ENCODE results near the gene SLC9A3. TPM values are rescaled to one million over a fixed set of nuclear protein-coding genes. Genes with fewer than 3 reads are reported as not detected.

SLC9A3 gene
- polyA plus RNA-seq, 1 of the 3 experiments (the other 2 are of a cell fraction): 1.9 TPM

DNA sequence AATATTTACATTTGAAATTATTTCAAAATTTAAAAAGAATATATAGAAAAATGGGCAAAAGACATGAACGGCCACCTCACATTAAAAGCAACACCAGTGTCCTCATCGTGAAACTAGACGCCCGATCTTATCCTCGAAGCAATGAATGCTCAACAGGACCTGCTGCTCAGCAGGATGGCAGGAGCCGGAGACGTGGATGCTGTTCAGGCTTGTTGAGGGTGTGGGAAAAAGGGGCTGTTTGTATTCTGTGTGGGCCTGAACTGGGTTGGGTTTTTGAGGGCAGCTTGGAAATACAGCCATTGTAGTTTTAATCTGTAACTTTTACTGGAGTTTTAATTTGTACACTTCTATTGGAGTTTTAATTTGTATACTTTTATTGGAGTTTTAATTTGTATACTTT is 60.9 kb downstream of the SLC9A3 start (continued):
- TF ChIP-seq RXRA (IDR thresholded peaks at IDR 0.05; ENCODE audit: borderline replicate concordance, low read depth): no peak
- TF ChIP-seq SMC3 (IDR thresholded peaks at IDR 0.05; ENCODE audit: low read depth, low read length): no peak
- TF ChIP-seq SIN3A (IDR thresholded peaks at IDR 0.05; ENCODE audit: borderline replicate concordance, low read depth, low read length): no peak
- TF ChIP-seq RFX5 (IDR thresholded peaks at IDR 0.05; ENCODE audit: low read length): no peak
- no peak for TF ChIP-seq GATA2 (CRISPR knock-in tag; IDR thresholded peaks at IDR 0.05)
- TF ChIP-seq, protein P1, sequence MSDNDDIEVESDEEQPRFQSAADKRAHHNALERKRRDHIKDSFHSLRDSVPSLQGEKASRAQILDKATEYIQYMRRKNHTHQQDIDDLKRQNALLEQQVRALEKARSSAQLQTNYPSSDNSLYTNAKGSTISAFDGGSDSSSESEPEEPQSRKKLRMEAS (IDR thresholded peaks at IDR 0.05; ENCODE audit: low read depth): no peak
- TF ChIP-seq, protein P2, sequence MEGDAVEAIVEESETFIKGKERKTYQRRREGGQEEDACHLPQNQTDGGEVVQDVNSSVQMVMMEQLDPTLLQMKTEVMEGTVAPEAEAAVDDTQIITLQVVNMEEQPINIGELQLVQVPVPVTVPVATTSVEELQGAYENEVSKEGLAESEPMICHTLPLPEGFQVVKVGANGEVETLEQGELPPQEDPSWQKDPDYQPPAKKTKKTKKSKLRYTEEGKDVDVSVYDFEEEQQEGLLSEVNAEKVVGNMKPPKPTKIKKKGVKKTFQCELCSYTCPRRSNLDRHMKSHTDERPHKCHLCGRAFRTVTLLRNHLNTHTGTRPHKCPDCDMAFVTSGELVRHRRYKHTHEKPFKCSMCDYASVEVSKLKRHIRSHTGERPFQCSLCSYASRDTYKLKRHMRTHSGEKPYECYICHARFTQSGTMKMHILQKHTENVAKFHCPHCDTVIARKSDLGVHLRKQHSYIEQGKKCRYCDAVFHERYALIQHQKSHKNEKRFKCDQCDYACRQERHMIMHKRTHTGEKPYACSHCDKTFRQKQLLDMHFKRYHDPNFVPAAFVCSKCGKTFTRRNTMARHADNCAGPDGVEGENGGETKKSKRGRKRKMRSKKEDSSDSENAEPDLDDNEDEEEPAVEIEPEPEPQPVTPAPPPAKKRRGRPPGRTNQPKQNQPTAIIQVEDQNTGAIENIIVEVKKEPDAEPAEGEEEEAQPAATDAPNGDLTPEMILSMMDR (IDR thresholded peaks at IDR 0.05): no peak
- no peak for TF ChIP-seq JUND (IDR thresholded peaks at IDR 0.05)

DNA sequence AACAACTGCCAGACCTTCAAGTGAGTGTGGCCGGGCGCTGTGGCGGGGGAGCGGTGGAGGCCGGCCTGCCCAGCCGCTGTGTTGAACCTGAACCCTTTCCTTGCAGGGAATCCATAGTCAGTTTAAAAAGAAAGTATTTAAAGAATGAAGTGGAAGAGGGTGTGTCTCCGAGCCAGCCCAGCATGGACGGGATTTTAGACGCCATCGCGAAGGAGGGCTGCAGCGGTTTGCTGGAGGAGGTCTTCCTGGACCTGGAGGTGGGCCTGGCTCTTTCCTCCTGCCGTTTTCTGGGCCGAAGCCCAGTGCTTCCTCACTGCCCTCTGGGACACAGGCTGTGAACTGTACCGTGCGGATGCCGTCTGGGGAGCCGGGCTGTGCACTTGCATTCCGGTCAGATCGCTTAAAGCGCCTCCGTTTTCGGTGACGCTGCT is 62.2 kb downstream of the SLC9A3 start:
- Histone ChIP-seq H3K4me2 (no peak overlapping the region), H4K20me1 (ENCODE audit: insufficient read depth) (0 out of 2 replicates have a peak, but pooled peaks cover 6% of the 10 kb centered on the region), H3K27me3 (ENCODE audit: insufficient read depth) (no peaks in the 10 kb centered on the region), H3K27ac (ENCODE audit: low read depth in 2 of 2, low read length in 1 of 2) (no peak overlapping the region), H3K4me3 (ENCODE audit: low read depth in 2 of 2, low read length in 1 of 2) (no peak overlapping the region), H3F3A (replicated peaks; ENCODE audit: insufficient read depth) (no peaks in the 10 kb centered on the region), H2AFZ (ENCODE audit: low read depth) (no peak overlapping the region), H3K79me2 (ENCODE audit: insufficient read depth) (peaks cover 8% of the 10 kb centered on the region; the same call in 1 of the 2 replicates), H3K9ac (no peak overlapping the region), H3K9me3 (no peaks in the 10 kb centered on the region), H3K4me1 (ENCODE audit: control insufficient read depth in 1 of 2, insufficient read depth in 2 of 2, low read depth in 1 of 2, low read length in 1 of 2) (no peaks in the 10 kb centered on the region), H3K36me3 (replicated peaks in 1 of 2; ENCODE audit: control insufficient read depth in 1 of 2, insufficient read depth in 2 of 2, low read length in 1 of 2) (peaks cover 29 to 80% of the 10 kb centered on the region in 2 experiments), H3K9me2 (no peaks in the 10 kb centered on the region)
- CTCF ChIA-PET: no interaction called here
- POLR2A ChIA-PET: no interaction called here
- TF ChIP-seq RAD21 (IDR thresholded peaks at IDR 0.05; ENCODE audit: low read length): no peak
- no peak for DNase-seq
- WGBS (ENCODE audit: low lambda C conversion rate): 97% methylated on average over 22 of the region's 24 CpGs

DNA sequence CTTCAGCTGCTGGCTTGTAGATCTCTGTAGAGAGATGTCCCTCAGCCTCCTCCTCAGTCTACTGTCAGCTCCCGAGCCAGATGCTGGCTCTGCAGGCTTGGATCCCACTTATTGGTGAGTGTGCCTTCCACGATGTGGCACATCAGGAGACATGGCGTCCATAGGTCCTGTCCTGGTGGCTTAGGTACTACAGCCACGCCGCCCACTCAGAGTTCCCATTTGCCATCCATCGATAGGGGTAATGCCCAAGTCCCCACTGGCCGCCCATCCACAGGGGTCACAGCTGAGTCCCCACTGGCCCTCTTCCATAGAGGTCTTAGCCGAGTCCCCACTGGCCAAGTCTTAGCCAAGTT is 64.0 kb downstream of the SLC9A3 start:
- Histone ChIP-seq H3K9me2 (no peaks in the 10 kb centered on the region), H3K27ac (ENCODE audit: low read depth in 2 of 2, low read length in 1 of 2) (no peak overlapping the region), H3K4me3 (ENCODE audit: low read depth in 2 of 2, low read length in 1 of 2) (no peak overlapping the region), H3K79me2 (ENCODE audit: insufficient read depth) (peaks cover 21% of the 10 kb centered on the region), H4K20me1 (ENCODE audit: insufficient read depth) (0 out of 2 replicates have a peak, but pooled peaks cover 6% of the 10 kb centered on the region), H3K4me2 (no peak overlapping the region), H3K27me3 (ENCODE audit: insufficient read depth) (no peaks in the 10 kb centered on the region), H3K9ac (no peak overlapping the region), H3K9me3 (no peaks in the 10 kb centered on the region), H3K4me1 (ENCODE audit: control insufficient read depth in 1 of 2, insufficient read depth in 2 of 2, low read depth in 1 of 2, low read length in 1 of 2) (no peaks in the 10 kb centered on the region), H2AFZ (ENCODE audit: low read depth) (no peak overlapping the region), H3F3A (replicated peaks; ENCODE audit: insufficient read depth) (no peaks in the 10 kb centered on the region), H3K36me3 (replicated peaks in 1 of 2; ENCODE audit: control insufficient read depth in 1 of 2, insufficient read depth in 2 of 2, low read length in 1 of 2) (peaks cover 29 to 85% of the 10 kb centered on the region in 2 experiments)
- no peak for DNase-seq
- ChIA-PET CTCF (no interaction called here), POLR2A (no interaction called here)
- WGBS (ENCODE audit: low lambda C conversion rate): 88% methylated on average over 7 of the region's 8 CpGs
- TF ChIP-seq CHD2 (IDR thresholded peaks at IDR 0.05; ENCODE audit: low read length, partially characterized antibody): no peak
- TF ChIP-seq NFIC (IDR thresholded peaks at IDR 0.05; ENCODE audit: borderline replicate concordance): no peak
- TF ChIP-seq FOXM1 (IDR thresholded peaks at IDR 0.05; ENCODE audit: low read depth): no peak
- TF ChIP-seq, protein P3, sequence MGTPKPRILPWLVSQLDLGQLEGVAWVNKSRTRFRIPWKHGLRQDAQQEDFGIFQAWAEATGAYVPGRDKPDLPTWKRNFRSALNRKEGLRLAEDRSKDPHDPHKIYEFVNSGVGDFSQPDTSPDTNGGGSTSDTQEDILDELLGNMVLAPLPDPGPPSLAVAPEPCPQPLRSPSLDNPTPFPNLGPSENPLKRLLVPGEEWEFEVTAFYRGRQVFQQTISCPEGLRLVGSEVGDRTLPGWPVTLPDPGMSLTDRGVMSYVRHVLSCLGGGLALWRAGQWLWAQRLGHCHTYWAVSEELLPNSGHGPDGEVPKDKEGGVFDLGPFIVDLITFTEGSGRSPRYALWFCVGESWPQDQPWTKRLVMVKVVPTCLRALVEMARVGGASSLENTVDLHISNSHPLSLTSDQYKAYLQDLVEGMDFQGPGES (IDR thresholded peaks at IDR 0.05; ENCODE audit: low read depth, low read length): no peak
- TF ChIP-seq, protein P2 (IDR thresholded peaks at IDR 0.05): no peak
- no peak for TF ChIP-seq SIN3A (IDR thresholded peaks at IDR 0.05; ENCODE audit: borderline replicate concordance, low read depth, low read length)
- TF ChIP-seq, protein P4, sequence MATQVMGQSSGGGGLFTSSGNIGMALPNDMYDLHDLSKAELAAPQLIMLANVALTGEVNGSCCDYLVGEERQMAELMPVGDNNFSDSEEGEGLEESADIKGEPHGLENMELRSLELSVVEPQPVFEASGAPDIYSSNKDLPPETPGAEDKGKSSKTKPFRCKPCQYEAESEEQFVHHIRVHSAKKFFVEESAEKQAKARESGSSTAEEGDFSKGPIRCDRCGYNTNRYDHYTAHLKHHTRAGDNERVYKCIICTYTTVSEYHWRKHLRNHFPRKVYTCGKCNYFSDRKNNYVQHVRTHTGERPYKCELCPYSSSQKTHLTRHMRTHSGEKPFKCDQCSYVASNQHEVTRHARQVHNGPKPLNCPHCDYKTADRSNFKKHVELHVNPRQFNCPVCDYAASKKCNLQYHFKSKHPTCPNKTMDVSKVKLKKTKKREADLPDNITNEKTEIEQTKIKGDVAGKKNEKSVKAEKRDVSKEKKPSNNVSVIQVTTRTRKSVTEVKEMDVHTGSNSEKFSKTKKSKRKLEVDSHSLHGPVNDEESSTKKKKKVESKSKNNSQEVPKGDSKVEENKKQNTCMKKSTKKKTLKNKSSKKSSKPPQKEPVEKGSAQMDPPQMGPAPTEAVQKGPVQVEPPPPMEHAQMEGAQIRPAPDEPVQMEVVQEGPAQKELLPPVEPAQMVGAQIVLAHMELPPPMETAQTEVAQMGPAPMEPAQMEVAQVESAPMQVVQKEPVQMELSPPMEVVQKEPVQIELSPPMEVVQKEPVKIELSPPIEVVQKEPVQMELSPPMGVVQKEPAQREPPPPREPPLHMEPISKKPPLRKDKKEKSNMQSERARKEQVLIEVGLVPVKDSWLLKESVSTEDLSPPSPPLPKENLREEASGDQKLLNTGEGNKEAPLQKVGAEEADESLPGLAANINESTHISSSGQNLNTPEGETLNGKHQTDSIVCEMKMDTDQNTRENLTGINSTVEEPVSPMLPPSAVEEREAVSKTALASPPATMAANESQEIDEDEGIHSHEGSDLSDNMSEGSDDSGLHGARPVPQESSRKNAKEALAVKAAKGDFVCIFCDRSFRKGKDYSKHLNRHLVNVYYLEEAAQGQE (IDR thresholded peaks at IDR 0.05; ENCODE audit: low read depth, low read length): no peak
- TF ChIP-seq TEAD4 (IDR thresholded peaks at IDR 0.05; ENCODE audit: borderline replicate concordance, insufficient read depth): no peak
- no peak for TF ChIP-seq JUND (IDR thresholded peaks at IDR 0.05)
